HL-60 (cell line): Measurements from ENCODE around the gene RNF187.
"Not testable (repeated sequence)": the region's sequence is repeated elsewhere in the genome, so short reads cannot be mapped to it uniquely, and the experiment has no call there.

Experiments used
- DNase-seq, 2 experiments: peaks; one replicate each; pipeline ENCODE4 v3.0.0-alpha.2; 2010 to 2020; ENCODE audit warnings: low read depth in 1 of 2, low spot score in 1 of 2
- H3K27ac ChIP-seq: fragments of 250-450 bp; sonication (Bioruptor Pico); replicated peaks from 2 replicates; pipeline ENCODE4 v1.5.1; 2020; ENCODE audit warnings: mild to moderate bottlenecking, moderate library complexity
- H3K27me3 ChIP-seq: fragments of 250-450 bp; sonication (Bioruptor Pico); 2 replicates; pipeline ENCODE4 v1.5.1; 2021; ENCODE audit warnings: mild to moderate bottlenecking, moderate library complexity; ENCODE audit not compliant: insufficient read depth, poor library complexity, severe bottlenecking
- H3K4me3 ChIP-seq: replicated peaks from 2 replicates; pipeline ENCODE4 v1.5.1; 2011; ENCODE audit warnings: mild to moderate bottlenecking, control low read depth, low read length; ENCODE audit not compliant: insufficient read depth
- GABPA ChIP-seq: IDR thresholded peaks from 2 replicates; pipeline ENCODE4 v1.6.1; 2012; ENCODE audit warnings: low read depth
- POLR2AphosphoS5 ChIP-seq: IDR thresholded peaks from 2 replicates; pipeline ENCODE4 v1.6.1; 2012; ENCODE audit warnings: low read depth
- REST ChIP-seq: IDR thresholded peaks from 2 replicates; pipeline ENCODE4 v1.6.1; 2012; ENCODE audit warnings: low read depth; ENCODE audit not compliant: insufficient replicate concordance
- SPI1 ChIP-seq: IDR thresholded peaks from 2 replicates; pipeline ENCODE4 v1.6.1; 2012; ENCODE audit warnings: low read depth, mild to moderate bottlenecking, borderline replicate concordance
- TF ChIP-seq, protein P1 (sequence below): IDR thresholded peaks from one replicate; pipeline ENCODE4 v1.5.1; 2011; ENCODE audit warnings: low read length, control low read depth, inconsistent platforms; ENCODE audit not compliant: insufficient read depth

The RNF187 gene

GRCh38 chr1:228465141-228465540 lies 22.0 kb upstream of the RNF187 start:
- Histone ChIP-seq H3K27me3 (peaks cover 75% of the 10 kb centered on the region), H3K4me3 (no peak overlapping the region), H3K27ac (no peak overlapping the region)
- TF ChIP-seq, protein P1, sequence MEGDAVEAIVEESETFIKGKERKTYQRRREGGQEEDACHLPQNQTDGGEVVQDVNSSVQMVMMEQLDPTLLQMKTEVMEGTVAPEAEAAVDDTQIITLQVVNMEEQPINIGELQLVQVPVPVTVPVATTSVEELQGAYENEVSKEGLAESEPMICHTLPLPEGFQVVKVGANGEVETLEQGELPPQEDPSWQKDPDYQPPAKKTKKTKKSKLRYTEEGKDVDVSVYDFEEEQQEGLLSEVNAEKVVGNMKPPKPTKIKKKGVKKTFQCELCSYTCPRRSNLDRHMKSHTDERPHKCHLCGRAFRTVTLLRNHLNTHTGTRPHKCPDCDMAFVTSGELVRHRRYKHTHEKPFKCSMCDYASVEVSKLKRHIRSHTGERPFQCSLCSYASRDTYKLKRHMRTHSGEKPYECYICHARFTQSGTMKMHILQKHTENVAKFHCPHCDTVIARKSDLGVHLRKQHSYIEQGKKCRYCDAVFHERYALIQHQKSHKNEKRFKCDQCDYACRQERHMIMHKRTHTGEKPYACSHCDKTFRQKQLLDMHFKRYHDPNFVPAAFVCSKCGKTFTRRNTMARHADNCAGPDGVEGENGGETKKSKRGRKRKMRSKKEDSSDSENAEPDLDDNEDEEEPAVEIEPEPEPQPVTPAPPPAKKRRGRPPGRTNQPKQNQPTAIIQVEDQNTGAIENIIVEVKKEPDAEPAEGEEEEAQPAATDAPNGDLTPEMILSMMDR: no peak
- TF ChIP-seq SPI1 (no peak), REST (no peak), GABPA (no peak), POLR2AphosphoS5 (no peak)
- no peak for DNase-seq

DNA sequence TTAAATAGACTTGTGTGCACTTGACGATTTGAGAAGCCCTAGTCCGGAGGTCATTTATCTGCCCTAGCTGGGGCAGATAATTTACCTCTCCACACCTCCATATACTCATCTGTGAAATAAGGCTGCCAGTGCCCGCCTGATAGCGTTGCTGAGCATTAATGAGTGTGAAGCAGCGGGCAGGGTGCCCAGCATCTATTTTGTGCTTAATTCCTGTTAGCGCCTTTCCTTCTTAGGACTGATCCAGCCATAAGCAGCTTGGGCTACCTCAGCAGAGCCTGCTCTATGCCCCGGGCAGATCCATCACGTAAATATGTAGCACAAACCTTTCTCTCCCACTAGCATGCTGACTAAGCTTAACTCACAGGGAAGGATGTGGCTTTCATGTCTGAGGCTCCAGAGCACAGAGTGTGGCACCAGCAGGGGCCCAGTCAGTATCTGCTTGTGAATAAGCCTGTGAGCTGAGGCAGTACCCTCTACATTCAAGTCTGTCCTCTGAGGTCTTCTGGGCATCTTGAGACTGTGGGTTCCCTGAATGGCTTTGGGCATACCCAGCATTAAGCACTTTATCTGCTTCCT lies 21.5 kb upstream of the RNF187 start:
- TF ChIP-seq REST (no peak), SPI1 (no peak), GABPA (no peak), POLR2AphosphoS5 (no peak)
- TF ChIP-seq, protein P1: no peak
- no peak overlapping the region for H3K4me3 ChIP-seq
- no peak overlapping the region for H3K27ac ChIP-seq
- peaks cover 75% of the 10 kb centered on the region for H3K27me3 ChIP-seq
- DNase-seq: no peak

GRCh38 chr1:228468188-228468587 lies 19.0 kb upstream of the RNF187 start:
- not testable (repeated sequence) for H3K4me3 ChIP-seq, DNase-seq, H3K27ac ChIP-seq
- peaks cover 52% of the 10 kb centered on the region for H3K27me3 ChIP-seq

GRCh38 chr1:228469413-228470162 lies 17.6 kb upstream of the RNF187 start:
- Histone ChIP-seq H3K27me3 (peaks cover 38% of the 10 kb centered on the region), H3K27ac (no peak overlapping the region), H3K4me3 (no peak overlapping the region)
- no peak for DNase-seq
- TF ChIP-seq POLR2AphosphoS5 (no peak), SPI1 (no peak), GABPA (no peak), REST (no peak)
- TF ChIP-seq, protein P1: no peak
